Left lung (tissue), 10 donors: ENCODE data around the gene UTF1. TPM values are rescaled to one million over a fixed set of nuclear protein-coding genes. Genes with fewer than 3 reads are reported as not detected.

Experiments
- ATAC-seq: fragments of 200-7000 bp; cut with Tn5 transposase; one replicate; pipeline ENCODE4 v1.9.1; 2020; ENCODE audit warnings: moderate library complexity
- DNase-seq, 4 donors: peaks; one replicate each; pipeline ENCODE4 v3.0.0-alpha.2; 2013 to 2020
- H3K27ac ChIP-seq, 2 donors: fragments of 200-600 bp; sonication (generic) in 1 of 2; one replicate each; pipeline versions ENCODE4 v1.5.0 to v1.8.0; 2020 to 2021
- H3K27me3 ChIP-seq, 2 donors: fragments of 200-600 bp; sonication (generic) in 1 of 2; one replicate each; pipeline versions ENCODE4 v1.5.0 to v1.8.0; 2020 to 2021
- H3K36me3 ChIP-seq, 2 donors: fragments of 200-600 bp; sonication (generic) in 1 of 2; one replicate each; pipeline versions ENCODE4 v1.5.0 to v1.8.0; 2020 to 2021
- H3K4me1 ChIP-seq, 2 donors: fragments of 200-600 bp; one replicate each; pipeline ENCODE4 v1.8.0; 2021
- H3K4me3 ChIP-seq, 2 donors: fragments of 200-600 bp; sonication (generic) in 1 of 2; one replicate each; pipeline versions ENCODE4 v1.5.0 to v1.8.0; 2020 to 2021; ENCODE audit warnings: mild to moderate bottlenecking in 1 of 2
- H3K9me3 ChIP-seq, 2 donors: fragments of 200-600 bp; sonication (generic) in 1 of 2; one replicate each; pipeline versions ENCODE4 v1.5.0 to v1.8.0; 2020 to 2021
- CTCF ChIP-seq, 2 donors: fragments of 200-600 bp; sonication (generic) in 1 of 2; IDR thresholded peaks; one replicate each; pipeline versions ENCODE4 v1.5.0 to v1.8.0; 2021; ENCODE audit warnings: antibody characterized with exemption in 2 of 2
- intact Hi-C, 2 donors: fragments of 100-400 bp; cut with DNase I; formaldehyde crosslinking; loops; one replicate each; pipeline versions ENCODE4 v1.11.2 to v1.14.2; 2022
- polyA plus RNA-seq, 6 donors: library from polyadenylated mRNA; unstranded; fragments of 120-200 nt; gene quantifications; one replicate each; pipeline ENCODE4 v1.2.1, GENCODE V29; 2013; ENCODE audit not compliant: insufficient read length in 6 of 6
- total RNA-seq, 2 donors: library from RNA; stranded (reverse); fragmentation: NEBNext Ultra II Directional; extraction: Animal tissue kit (Norgen Biotek cat#: 25700); gene quantifications; one replicate each; pipeline ENCODE4 v1.2.1, GENCODE V29; 2021
- donor health status: DM: no; HTN: yes; CAD: no.
- donor health status: DM: no; HTN: no; CAD: no.

Gene UTF1
- total and polyA plus RNA-seq, 8 donors: not detected

GRCh38 chr10:133209641-133210040, 20.4 kb upstream of the UTF1 start:
- Histone ChIP-seq H3K4me3 (no peak overlapping the region), H3K36me3 (no peaks in the 10 kb centered on the region), H3K27me3 (peaks cover 0 to 22% of the 10 kb centered on the region in 2 donors), H3K27ac (no peak overlapping the region), H3K9me3 (no peaks in the 10 kb centered on the region), H3K4me1 (no peaks in the 10 kb centered on the region)
- ATAC-seq: no peak
- DNase-seq: peak in 1 of 4 donors; percentile 68
- intact Hi-C loops: no loop called here
- TF ChIP-seq CTCF (IDR thresholded peaks at IDR 0.05): no peak

- Histone ChIP-seq H3K36me3 (no peaks in the 10 kb centered on the region), H3K4me1 (no peaks in the 10 kb centered on the region), H3K27me3 (peaks cover 0 to 32% of the 10 kb centered on the region in 2 donors), H3K27ac (no peak overlapping the region), H3K4me3 (no peak overlapping the region), H3K9me3 (no peaks in the 10 kb centered on the region)
- DNase-seq: peak in 1 of 4 donors; percentile 67
- TF ChIP-seq CTCF (IDR thresholded peaks at IDR 0.05): no peak
- no peak for ATAC-seq
- intact Hi-C loops: no loop called here
Observed at GRCh38 chr10:133210398-133211140, 19.4 kb upstream of the UTF1 start.

GRCh38 chr10:133211141-133211830, 18.7 kb upstream of the UTF1 start:
- Histone ChIP-seq H3K9me3 (no peaks in the 10 kb centered on the region), H3K4me1 (no peaks in the 10 kb centered on the region), H3K27me3 (peaks cover 0 to 34% of the 10 kb centered on the region in 2 donors), H3K4me3 (no peak overlapping the region), H3K36me3 (no peaks in the 10 kb centered on the region), H3K27ac (no peak overlapping the region)
- ATAC-seq (no peak), DNase-seq (peak in 1 of 4 donors; percentile 67)
- intact Hi-C loops: no loop called here
- TF ChIP-seq CTCF (IDR thresholded peaks at IDR 0.05): no peak

GRCh38 chr10:133211959-133212852, 17.8 kb upstream of the UTF1 start:
- ATAC-seq: peak; percentile 32
- peak in 1 of 4 donors; percentile 59 for DNase-seq
- no peak for TF ChIP-seq CTCF (IDR thresholded peaks at IDR 0.05)
- H3K36me3 ChIP-seq: no peaks in the 10 kb centered on the region
- H3K4me1 ChIP-seq: no peaks in the 10 kb centered on the region
- H3K27me3 ChIP-seq: peaks cover 0 to 34% of the 10 kb centered on the region in 2 donors
- intact Hi-C loops: no loop called here
- no peak overlapping the region for H3K27ac ChIP-seq
- H3K9me3 ChIP-seq: no peaks in the 10 kb centered on the region
- no peak overlapping the region for H3K4me3 ChIP-seq
